Esophagus squamous epithelium (tissue), 5 donors: ENCODE measurements around the gene DYRK2. TPM values are rescaled to one million over a fixed set of nuclear protein-coding genes. Genes with fewer than 3 reads are reported as not detected.

Source experiments
- DNase-seq: peaks from one replicate; lab custom pipeline; 2025; lab: John Stamatoyannopoulos, UW
- H3K27ac ChIP-seq, 4 donors: fragments of 200-600 bp; sonication (generic); one replicate each; pipeline ENCODE4 v1.5.1; 2016 to 2019; ENCODE audit warnings: mild to moderate bottlenecking in 1 of 4
- H3K27me3 ChIP-seq, 4 donors: fragments of 200-600 bp; sonication (generic); 1 replicate in 3 of 4; 2 replicates in 1 of 4; pipeline versions ENCODE4 v1.5.1 to v1.6.0; 2017 to 2021; ENCODE audit warnings: antibody characterized with exemption in 1 of 4
- H3K36me3 ChIP-seq, 3 donors: fragments of 200-600 bp; sonication (generic); one replicate each; pipeline ENCODE4 v1.5.1; 2016 to 2019
- H3K4me1 ChIP-seq, 3 donors: fragments of 200-600 bp; sonication (generic); one replicate each; pipeline ENCODE4 v1.5.1; 2017 to 2019
- H3K4me3 ChIP-seq, 4 donors: fragments of 200-600 bp; sonication (generic); 1 replicate in 3 of 4; 2 replicates in 1 of 4; pipeline ENCODE4 v1.5.1; 2016 to 2019; ENCODE audit warnings: mild to moderate bottlenecking in 2 of 4, moderate library complexity in 1 of 4
- H3K9me3 ChIP-seq, 3 donors: fragments of 200-600 bp; sonication (generic); one replicate each; pipeline ENCODE4 v1.5.1; 2016 to 2019
- POLR2A ChIP-seq, 4 donors: fragments of 450-650 bp; IDR thresholded peaks; one replicate each; pipeline ENCODE4 v1.6.1; 2017; ENCODE audit warnings: antibody characterized with exemption in 4 of 4, mild to moderate bottlenecking in 4 of 4, moderate library complexity in 3 of 4
- WGBS, 2 donors: methylation state at CpG; one replicate each; pipeline ENCODE4 v1.1.5; 2018; 5-methylcytosine and 5-hydroxymethylcytosine counted together
- intact Hi-C: fragments of 100-400 bp; cut with DNase I; formaldehyde crosslinking; loops from one replicate; pipeline ENCODE4 v1.15.0; 2022
- total RNA-seq, 4 donors: library from RNA; depleted of rRNA; stranded (reverse); fragments of >200 nt; gene quantifications; one replicate each; pipeline ENCODE4 v1.1.0, GENCODE V29; 2016
- TF ChIP-seq, protein P1 (sequence below), 6 experiments: fragments of 450-650 bp in 4 of 6; fragments of 200-600 bp in 2 of 6; sonication (generic) in 2 of 6; IDR thresholded peaks; one replicate each; pipeline ENCODE4 v1.5.1; 2016 to 2019; ENCODE audit warnings: antibody characterized with exemption in 6 of 6, mild to moderate bottlenecking in 4 of 6, moderate library complexity in 4 of 6
- donor health status: DM: yes; HTN: yes; CAD: no.

Gene DYRK2
- total RNA-seq, 4 donors from 2014 or later, result 14.9 to 22.1 (median 15.7) TPM

DNA sequence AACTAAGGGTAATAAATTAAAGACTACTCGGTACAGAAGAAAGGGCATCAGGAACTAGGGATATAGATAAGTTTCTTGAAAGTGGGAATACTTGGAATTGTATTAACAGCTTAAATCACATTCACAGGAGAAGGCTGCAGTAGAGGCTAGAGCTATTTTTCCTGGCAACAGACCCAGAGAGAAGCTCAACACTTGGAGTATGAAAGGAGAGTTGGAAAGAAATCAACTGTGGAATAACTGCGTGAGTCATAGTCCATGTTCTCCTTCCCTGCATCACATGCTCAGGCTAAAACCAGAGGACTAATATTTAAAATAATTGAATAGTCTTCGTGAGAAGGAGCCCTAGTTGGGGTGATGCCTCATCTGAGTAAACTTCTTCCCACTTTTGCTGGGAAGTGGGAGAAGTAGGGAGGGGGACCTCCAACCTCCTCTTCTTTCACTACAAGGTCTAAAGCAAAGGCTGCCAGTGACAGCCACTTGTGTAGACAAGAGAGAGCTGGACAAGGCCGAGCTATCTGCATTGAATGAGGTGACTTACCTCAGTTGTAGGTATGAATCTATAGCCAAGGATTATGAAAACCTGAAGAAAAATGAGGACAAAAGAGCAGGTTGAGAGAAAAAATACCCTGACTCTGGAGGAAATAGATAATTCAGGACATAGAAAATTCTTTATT is 32.7 kb downstream of the DYRK2 start:
- no peak for DNase-seq
- Histone ChIP-seq H3K27me3 (no peaks in the 10 kb centered on the region), H3K36me3 (no peaks in the 10 kb centered on the region), H3K4me3 (no peak overlapping the region), H3K4me1 (peaks cover 0 to 20% (median 16%) of the 10 kb centered on the region in 3 donors), H3K9me3 (no peaks in the 10 kb centered on the region), H3K27ac (peak overlapping the region in 3 of 4 donors; percentile 21 to 70 (median 47))
- 37% methylated on average over 4 of the region's 4 CpGs for WGBS, 2 donors
- TF ChIP-seq, protein P1, sequence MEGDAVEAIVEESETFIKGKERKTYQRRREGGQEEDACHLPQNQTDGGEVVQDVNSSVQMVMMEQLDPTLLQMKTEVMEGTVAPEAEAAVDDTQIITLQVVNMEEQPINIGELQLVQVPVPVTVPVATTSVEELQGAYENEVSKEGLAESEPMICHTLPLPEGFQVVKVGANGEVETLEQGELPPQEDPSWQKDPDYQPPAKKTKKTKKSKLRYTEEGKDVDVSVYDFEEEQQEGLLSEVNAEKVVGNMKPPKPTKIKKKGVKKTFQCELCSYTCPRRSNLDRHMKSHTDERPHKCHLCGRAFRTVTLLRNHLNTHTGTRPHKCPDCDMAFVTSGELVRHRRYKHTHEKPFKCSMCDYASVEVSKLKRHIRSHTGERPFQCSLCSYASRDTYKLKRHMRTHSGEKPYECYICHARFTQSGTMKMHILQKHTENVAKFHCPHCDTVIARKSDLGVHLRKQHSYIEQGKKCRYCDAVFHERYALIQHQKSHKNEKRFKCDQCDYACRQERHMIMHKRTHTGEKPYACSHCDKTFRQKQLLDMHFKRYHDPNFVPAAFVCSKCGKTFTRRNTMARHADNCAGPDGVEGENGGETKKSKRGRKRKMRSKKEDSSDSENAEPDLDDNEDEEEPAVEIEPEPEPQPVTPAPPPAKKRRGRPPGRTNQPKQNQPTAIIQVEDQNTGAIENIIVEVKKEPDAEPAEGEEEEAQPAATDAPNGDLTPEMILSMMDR (IDR thresholded peaks at IDR 0.05), result no peak
- TF ChIP-seq POLR2A (IDR thresholded peaks at IDR 0.05), result no peak
- intact Hi-C loops, result no loop called here

DNA sequence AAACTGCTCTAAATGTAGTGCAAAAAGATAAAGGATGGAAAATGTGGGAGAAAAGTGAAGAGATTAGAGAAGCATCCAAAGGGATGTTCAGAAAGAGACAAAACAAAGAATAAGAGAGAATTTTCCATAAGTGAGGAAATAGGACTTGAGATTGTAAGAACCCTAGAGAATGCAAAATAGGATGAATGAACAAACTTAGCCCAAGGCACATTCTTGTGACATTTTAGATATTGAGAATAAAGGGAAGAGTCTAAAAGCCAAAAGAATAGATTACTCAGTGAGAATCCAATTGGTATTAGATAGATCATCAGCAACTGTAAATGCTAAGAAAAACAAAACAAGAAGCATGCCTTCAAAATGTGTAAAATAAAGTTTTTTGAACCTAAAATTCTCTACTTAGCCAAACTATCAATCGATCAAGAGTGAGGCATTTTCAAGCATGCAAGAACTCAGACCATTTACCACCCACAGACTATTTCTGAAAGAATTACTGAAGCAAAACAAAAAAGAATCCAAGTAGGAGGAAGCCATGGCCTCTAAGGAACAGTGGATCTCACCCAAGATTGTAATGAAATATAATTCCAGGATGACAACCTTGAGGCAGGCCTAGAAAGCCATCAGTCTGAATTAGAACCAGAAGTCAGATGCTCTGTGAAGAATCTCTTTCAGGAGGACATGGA is 33.5 kb downstream of the DYRK2 start:
- Histone ChIP-seq H3K4me3 (no peak overlapping the region), H3K4me1 (peaks cover 0 to 20% (median 16%) of the 10 kb centered on the region in 3 donors), H3K36me3 (no peaks in the 10 kb centered on the region), H3K27ac (peak overlapping the region in 1 of 4 donors; percentile 21), H3K9me3 (no peaks in the 10 kb centered on the region), H3K27me3 (no peaks in the 10 kb centered on the region)
- intact Hi-C loops, result no loop called here
- 82 to 92% methylated on average over 1 of the region's 1 CpG for WGBS, 2 donors
- DNase-seq, result no peak
- no peak for TF ChIP-seq POLR2A (IDR thresholded peaks at IDR 0.05)
- TF ChIP-seq, protein P1 (IDR thresholded peaks at IDR 0.05), result no peak

DNA sequence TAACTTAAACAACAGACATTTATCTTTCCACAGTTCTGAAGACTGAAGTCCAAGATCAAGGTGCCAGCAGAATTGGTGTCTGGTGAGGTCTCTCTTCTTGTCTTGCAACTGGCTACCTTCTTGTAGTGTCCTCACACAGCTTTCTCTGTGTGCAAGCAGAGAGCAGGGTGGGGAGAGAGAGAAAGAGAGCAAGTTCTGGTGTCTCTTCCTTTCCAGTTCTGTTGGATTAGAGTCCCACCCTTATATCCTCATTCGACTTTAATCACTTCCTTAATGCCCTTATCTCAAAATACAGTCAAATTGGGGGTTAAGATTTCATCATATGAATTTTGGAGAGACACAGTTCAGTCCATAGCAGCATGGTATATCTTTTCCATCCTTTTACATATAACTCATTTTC is 40.8 kb downstream of the DYRK2 start:
- DNase-seq, result no peak
- Histone ChIP-seq H3K36me3 (no peaks in the 10 kb centered on the region), H3K4me1 (no peaks in the 10 kb centered on the region), H3K4me3 (no peak overlapping the region), H3K9me3 (no peaks in the 10 kb centered on the region), H3K27me3 (no peaks in the 10 kb centered on the region), H3K27ac (no peak overlapping the region)
- no peak for TF ChIP-seq POLR2A (IDR thresholded peaks at IDR 0.05)
- TF ChIP-seq, protein P1 (IDR thresholded peaks at IDR 0.05), result no peak
- 18 to 22% methylated on average over 1 of the region's 1 CpG for WGBS, 2 donors
- intact Hi-C loops, result no loop called here

DNA sequence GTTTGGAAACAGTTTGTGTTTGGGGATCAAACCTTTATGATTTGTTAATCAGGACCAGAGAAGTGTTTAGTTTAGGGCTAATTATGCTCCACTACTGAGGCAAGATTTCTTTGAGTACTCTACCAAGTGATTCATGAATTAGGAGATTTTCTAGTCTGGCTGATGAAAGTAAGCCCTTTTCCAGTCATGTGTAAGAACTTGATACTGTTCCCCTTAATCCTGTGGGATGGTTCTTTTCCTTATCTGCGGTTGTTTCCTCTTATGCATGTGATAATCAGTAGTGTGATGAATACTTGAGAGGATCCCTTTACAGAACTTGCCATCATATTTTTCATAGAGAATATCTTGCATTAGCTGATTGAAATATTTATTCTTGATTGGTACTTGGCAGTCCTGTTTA is 42.1 kb downstream of the DYRK2 start:
- Histone ChIP-seq H3K4me1 (no peaks in the 10 kb centered on the region), H3K9me3 (no peaks in the 10 kb centered on the region), H3K27me3 (no peaks in the 10 kb centered on the region), H3K4me3 (no peak overlapping the region), H3K27ac (no peak overlapping the region), H3K36me3 (no peaks in the 10 kb centered on the region)
- no peak for DNase-seq
- no peak for TF ChIP-seq POLR2A (IDR thresholded peaks at IDR 0.05)
- TF ChIP-seq, protein P1 (IDR thresholded peaks at IDR 0.05), result no peak
- WGBS, 2 donors, result 61 to 82% methylated on average over 1 of the region's 1 CpG
- intact Hi-C loops, result no loop called here

DNA sequence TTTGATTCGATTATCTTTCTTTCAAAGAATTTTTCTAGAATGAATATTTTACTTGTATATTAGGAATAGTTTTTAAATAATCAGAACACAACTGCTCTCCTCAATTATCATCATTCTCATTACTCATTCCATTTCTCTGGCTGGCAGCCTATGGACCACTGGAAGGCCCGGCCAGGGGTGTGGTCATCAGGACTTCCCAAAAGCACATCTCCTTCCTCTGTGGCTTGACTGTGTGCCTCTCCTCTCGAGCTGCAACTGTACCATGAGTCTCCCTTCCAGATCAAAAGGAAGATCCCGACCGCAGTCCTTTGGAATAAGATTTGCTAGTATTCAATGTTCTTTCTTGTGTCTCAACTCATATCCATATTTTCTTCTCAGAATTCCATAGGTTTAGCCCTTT is 42.7 kb downstream of the DYRK2 start:
- DNase-seq, result no peak
- Histone ChIP-seq H3K27me3 (no peaks in the 10 kb centered on the region), H3K4me1 (no peaks in the 10 kb centered on the region), H3K27ac (no peak overlapping the region), H3K9me3 (no peaks in the 10 kb centered on the region), H3K36me3 (no peaks in the 10 kb centered on the region), H3K4me3 (no peak overlapping the region)
- intact Hi-C loops, result no loop called here
- 88 to 89% methylated on average over 5 of the region's 5 CpGs for WGBS, 2 donors
- TF ChIP-seq, protein P1 (IDR thresholded peaks at IDR 0.05), result no peak
- no peak for TF ChIP-seq POLR2A (IDR thresholded peaks at IDR 0.05)
